ENCODE results near the gene PTAFR.
A peak's percentile ranks its signal among the peaks of the same experiment; 100 is the strongest.

PTAFR gene

DNA sequence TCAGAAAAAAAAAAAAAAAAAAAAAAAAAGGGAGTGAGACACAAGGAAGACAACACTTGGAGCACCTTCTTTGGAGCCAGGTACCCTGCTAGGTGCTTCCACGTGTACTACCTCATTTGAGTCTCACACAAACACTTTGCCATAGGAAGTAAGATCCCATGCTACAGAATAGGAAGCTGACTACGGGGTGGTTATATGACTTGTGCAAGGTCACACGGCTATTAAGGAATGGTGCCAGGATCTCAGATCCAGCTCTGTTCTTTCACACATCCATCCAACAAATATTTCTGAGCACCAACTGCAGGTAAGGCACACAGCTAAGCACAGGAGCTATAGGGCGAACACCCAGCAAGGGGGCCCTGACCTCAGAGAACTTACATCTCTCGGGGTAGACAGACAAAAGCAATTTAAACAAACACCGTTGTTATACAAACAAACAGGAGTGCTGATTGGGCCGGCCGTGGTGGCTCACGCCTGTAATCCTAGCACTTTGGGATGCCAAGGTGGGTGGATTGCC, 22.4 kb downstream of the PTAFR start:
- TF ChIP-seq, protein P1, sequence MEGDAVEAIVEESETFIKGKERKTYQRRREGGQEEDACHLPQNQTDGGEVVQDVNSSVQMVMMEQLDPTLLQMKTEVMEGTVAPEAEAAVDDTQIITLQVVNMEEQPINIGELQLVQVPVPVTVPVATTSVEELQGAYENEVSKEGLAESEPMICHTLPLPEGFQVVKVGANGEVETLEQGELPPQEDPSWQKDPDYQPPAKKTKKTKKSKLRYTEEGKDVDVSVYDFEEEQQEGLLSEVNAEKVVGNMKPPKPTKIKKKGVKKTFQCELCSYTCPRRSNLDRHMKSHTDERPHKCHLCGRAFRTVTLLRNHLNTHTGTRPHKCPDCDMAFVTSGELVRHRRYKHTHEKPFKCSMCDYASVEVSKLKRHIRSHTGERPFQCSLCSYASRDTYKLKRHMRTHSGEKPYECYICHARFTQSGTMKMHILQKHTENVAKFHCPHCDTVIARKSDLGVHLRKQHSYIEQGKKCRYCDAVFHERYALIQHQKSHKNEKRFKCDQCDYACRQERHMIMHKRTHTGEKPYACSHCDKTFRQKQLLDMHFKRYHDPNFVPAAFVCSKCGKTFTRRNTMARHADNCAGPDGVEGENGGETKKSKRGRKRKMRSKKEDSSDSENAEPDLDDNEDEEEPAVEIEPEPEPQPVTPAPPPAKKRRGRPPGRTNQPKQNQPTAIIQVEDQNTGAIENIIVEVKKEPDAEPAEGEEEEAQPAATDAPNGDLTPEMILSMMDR (IDR thresholded peaks at IDR 0.05; ENCODE audit: extremely low read depth, missing control alignments), result no peak
- DNase-seq (ENCODE audit: low spot score), result no peak

DNA sequence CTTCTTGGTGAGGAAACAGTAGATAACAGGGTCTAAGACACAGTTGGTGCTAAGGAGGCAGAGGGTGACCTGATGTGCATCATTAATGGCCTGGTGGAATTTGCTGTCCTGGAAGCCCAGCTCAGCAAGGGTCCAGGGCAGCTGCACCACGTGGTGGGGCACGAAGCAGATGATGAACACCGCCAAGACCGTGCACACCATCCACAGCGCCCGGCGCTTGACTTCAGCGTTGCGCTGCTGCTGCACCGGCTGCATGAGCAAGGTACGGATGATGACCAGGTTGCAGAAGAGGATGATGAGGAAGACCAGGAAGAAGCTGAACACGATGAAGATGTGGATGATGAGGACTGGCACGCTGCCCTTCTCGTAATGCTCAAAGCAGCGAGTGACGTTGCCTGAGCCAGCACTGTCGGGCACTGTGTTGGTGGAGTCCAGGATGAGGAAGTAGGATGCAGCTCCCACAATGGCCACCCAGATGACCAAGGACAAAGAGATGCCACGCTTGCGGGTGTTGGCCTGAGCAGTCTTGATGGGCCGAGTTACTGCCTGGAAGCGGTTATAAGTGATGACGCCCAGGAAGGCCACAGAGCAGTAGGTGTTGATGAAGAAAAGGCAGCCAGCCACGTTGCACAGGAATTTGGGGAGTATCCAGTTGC, 26.2 kb downstream of the PTAFR start:
- TF ChIP-seq, protein P1 (IDR thresholded peaks at IDR 0.05; ENCODE audit: extremely low read depth, missing control alignments), result no peak

GRCh38 chr1:28148880-28149195, 27.7 kb downstream of the PTAFR start:
- TF ChIP-seq, protein P1 (IDR thresholded peaks at IDR 0.05; ENCODE audit: extremely low read depth, missing control alignments), result no peak
- no peak for DNase-seq (ENCODE audit: low spot score)

More for the DNA sequence above, 26.2 kb downstream of the PTAFR start:
- no peak for DNase-seq (ENCODE audit: low spot score)

DNA sequence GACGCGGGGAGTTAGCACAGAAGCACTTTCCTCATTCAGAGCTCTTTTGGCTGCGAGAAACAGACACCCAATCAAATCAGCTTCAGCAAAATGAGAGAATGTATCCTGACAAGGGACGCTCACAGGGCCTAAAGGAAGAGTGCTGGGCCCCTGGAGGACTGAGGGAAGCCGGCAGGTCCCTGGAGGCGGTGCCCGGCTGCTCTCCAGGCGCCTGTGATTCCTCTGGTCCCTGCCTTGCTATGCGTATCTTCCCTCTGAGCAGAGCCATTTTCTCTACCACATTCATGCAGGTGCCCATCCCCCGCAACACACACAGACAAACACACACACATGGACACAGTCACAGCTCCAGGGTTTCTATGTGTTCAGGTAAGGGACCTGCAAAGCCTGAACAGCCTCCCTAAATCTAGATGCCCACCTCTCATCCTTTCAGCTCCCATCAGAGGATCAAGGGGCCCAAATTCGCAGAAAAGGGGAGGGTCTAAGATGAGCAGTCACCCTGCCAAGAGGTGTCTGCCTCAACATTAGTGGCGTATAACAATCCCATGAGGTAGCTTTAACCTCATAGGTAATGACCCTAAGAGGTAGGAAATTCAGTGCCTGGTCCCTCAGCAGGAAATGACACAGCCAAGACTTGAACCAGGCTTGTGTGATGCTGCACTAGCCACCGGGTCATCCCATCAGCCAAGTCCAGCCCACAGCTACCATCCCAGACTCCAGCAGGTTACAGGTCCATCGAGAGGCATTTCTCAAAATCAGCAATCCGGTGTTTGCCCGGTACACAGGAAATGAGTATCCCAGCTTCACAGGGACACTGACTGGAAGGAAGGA, 29.0 kb downstream of the PTAFR start:
- TF ChIP-seq, protein P1 (IDR thresholded peaks at IDR 0.05; ENCODE audit: extremely low read depth, missing control alignments), result no peak
- no peak for DNase-seq (ENCODE audit: low spot score)

- no peak for DNase-seq (ENCODE audit: low spot score)
Observed at GRCh38 chr1:28145728-28146127, 30.8 kb downstream of the PTAFR start.

DNA sequence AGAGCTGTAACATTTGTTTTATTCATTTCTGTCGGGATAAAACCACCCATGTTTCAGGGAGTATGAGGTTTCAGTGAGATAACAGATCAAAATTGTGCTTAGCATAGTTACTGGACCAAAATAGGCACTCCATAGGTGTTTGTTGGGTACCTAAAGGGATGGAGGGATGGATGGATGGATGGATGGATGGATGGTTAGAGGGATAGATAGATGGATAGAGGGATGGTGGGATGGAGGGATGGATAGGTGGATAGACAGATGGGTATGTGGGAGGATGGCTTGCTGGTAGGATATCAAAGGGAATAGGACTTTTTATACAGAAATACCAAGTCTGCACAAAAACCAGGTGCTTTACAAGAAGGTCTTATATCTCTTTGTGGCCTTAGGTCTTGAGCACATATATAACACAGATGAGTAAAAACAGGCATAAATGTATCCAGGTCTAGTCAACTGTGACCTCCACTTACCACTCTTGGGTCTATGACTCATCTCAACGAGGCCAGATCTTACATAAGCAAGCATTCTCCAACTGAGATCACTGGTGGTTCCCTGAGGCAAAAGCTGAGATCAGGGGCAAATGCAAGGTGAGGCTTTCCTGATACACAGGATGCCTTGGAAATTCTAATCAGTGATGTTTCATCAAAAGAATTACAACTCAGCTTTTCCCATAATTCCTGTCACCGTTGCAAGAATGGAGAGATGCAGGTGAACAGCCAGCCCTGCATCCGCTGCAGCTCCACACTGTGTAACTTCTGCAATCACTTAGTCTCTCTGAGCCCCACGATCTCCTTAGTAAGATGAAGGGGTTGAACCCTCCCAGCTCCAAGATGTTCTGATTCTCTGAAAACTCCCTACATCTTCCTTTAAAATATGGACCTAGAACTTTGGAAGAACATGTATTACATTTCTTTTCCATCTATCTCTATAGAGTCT, 32.0 kb downstream of the PTAFR start:
- peak; percentile 78 for DNase-seq (ENCODE audit: low spot score)
- TF ChIP-seq, protein P1 (IDR thresholded peaks at IDR 0.05; ENCODE audit: extremely low read depth, missing control alignments), result no peak

More at GRCh38 chr1:28145728-28146127, 30.8 kb downstream of the PTAFR start:
- TF ChIP-seq, protein P1 (IDR thresholded peaks at IDR 0.05; ENCODE audit: extremely low read depth, missing control alignments), result no peak
